ENCODE results near the gene HSCB. TPM values are rescaled to one million over a fixed set of nuclear protein-coding genes. Genes with fewer than 3 reads are reported as not detected.
"Not testable (repeated sequence)": the region's sequence is repeated elsewhere in the genome, so short reads cannot be mapped to it uniquely, and the experiment has no call there.

HSCB gene
- total RNA-seq, 1 experiment from 2014 or later, result 22.5 TPM

GRCh38 chr22:28737701-28738100 is 4.1 kb upstream of the HSCB start:
- H3K27me3 ChIP-seq (replicated peaks; ENCODE audit: insufficient read depth, low read depth, low read length, poor library complexity), result no peaks in the 10 kb centered on the region
- no peak for DNase-seq (ENCODE audit: low spot score)
- H3K9me3 ChIP-seq (ENCODE audit: low read depth, low read length, poor library complexity, severe bottlenecking), result no peaks in the 10 kb centered on the region
- no peak for TF ChIP-seq EZH2 (IDR thresholded peaks at IDR 0.05; ENCODE audit: borderline replicate concordance, low read depth, low read length, poor library complexity, severe bottlenecking)
- no peak for TF ChIP-seq CTCF (conservative IDR thresholded peaks at IDR 0.05; ENCODE audit: low read depth, low read length)
- ChIA-PET POLR2A (ENCODE audit: low non-redundant PET) (no interaction called here), CTCF (no interaction called here)
- peaks cover under 1% of the 10 kb centered on the region for H3K4me1 ChIP-seq (ENCODE audit: insufficient read depth, low read length, poor library complexity, severe bottlenecking)
- no peak overlapping the region for H3K27ac ChIP-seq (ENCODE audit: low read depth, low read length, poor library complexity, severe bottlenecking)
- peaks cover 18% of the 10 kb centered on the region for H3K36me3 ChIP-seq (ENCODE audit: insufficient read depth, low read length, poor library complexity, severe bottlenecking)
- BruUV-seq (replicated peaks), result no TSS peak
- intact Hi-C loops (cut with micrococcal nuclease; ENCODE audit: unreplicated experiment), result no loop called here
- no peak overlapping the region for H3K4me3 ChIP-seq (ENCODE audit: low read depth, low read length, poor library complexity, severe bottlenecking)

GRCh38 chr22:28738876-28739275 is 3.0 kb upstream of the HSCB start:
- H3K9me3 ChIP-seq (ENCODE audit: low read depth, low read length, poor library complexity, severe bottlenecking); H3K4me1 ChIP-seq (ENCODE audit: insufficient read depth, low read length, poor library complexity, severe bottlenecking); POLR2A ChIA-PET (ENCODE audit: low non-redundant PET); DNase-seq (ENCODE audit: low spot score); BruUV-seq (replicated peaks); CTCF ChIA-PET; H3K27ac ChIP-seq (ENCODE audit: low read depth, low read length, poor library complexity, severe bottlenecking); intact Hi-C loops (cut with micrococcal nuclease; ENCODE audit: unreplicated experiment); H3K4me3 ChIP-seq (ENCODE audit: low read depth, low read length, poor library complexity, severe bottlenecking); H3K27me3 ChIP-seq (replicated peaks; ENCODE audit: insufficient read depth, low read depth, low read length, poor library complexity): not testable (repeated sequence)
- H3K36me3 ChIP-seq (ENCODE audit: insufficient read depth, low read length, poor library complexity, severe bottlenecking), result peaks cover 13% of the 10 kb centered on the region

- POLR2A ChIA-PET (ENCODE audit: low non-redundant PET), result interaction anchor here (0.6 kb wide), 1 partner anchor 16 kb away, joined by 3 read pairs; no protein-coding TSS in a partner anchor
- TSS peak; percentile 85 for BruUV-seq (replicated peaks)
- Histone ChIP-seq H3K36me3 (ENCODE audit: insufficient read depth, low read length, poor library complexity, severe bottlenecking) (peaks cover 31% of the 10 kb centered on the region), H3K27me3 (replicated peaks; ENCODE audit: insufficient read depth, low read depth, low read length, poor library complexity) (no peaks in the 10 kb centered on the region), H3K4me1 (ENCODE audit: insufficient read depth, low read length, poor library complexity, severe bottlenecking) (peaks cover 7% of the 10 kb centered on the region), H3K27ac (ENCODE audit: low read depth, low read length, poor library complexity, severe bottlenecking) (peak overlapping the region; percentile 94), H3K4me3 (ENCODE audit: low read depth, low read length, poor library complexity, severe bottlenecking) (peak overlapping the region; percentile 79), H3K9me3 (ENCODE audit: low read depth, low read length, poor library complexity, severe bottlenecking) (no peaks in the 10 kb centered on the region)
- TF ChIP-seq EZH2 (IDR thresholded peaks at IDR 0.05; ENCODE audit: borderline replicate concordance, low read depth, low read length, poor library complexity, severe bottlenecking), result no peak
- TF ChIP-seq CTCF (conservative IDR thresholded peaks at IDR 0.05; ENCODE audit: low read depth, low read length), result no peak
- DNase-seq (ENCODE audit: low spot score), result no peak
- intact Hi-C loops (cut with micrococcal nuclease; ENCODE audit: unreplicated experiment), result no loop called here
- CTCF ChIA-PET, result no interaction called here
Measured at GRCh38 chr22:28741200-28741784, 547 bp upstream of the HSCB start.

- peak overlapping the region; percentile 94 for H3K27ac ChIP-seq (ENCODE audit: low read depth, low read length, poor library complexity, severe bottlenecking)
- BruUV-seq (replicated peaks), result no TSS peak
- no peaks in the 10 kb centered on the region for H3K27me3 ChIP-seq (replicated peaks; ENCODE audit: insufficient read depth, low read depth, low read length, poor library complexity)
- CTCF ChIA-PET, result no interaction called here
- H3K4me1 ChIP-seq (ENCODE audit: insufficient read depth, low read length, poor library complexity, severe bottlenecking), result peaks cover 7% of the 10 kb centered on the region
- intact Hi-C loops (cut with micrococcal nuclease; ENCODE audit: unreplicated experiment), result loop anchor here (1.0 kb wide), 1 partner anchor 31 kb away; no protein-coding TSS in a partner anchor
- TF ChIP-seq CTCF (conservative IDR thresholded peaks at IDR 0.05; ENCODE audit: low read depth, low read length) (no peak), EZH2 (IDR thresholded peaks at IDR 0.05; ENCODE audit: borderline replicate concordance, low read depth, low read length, poor library complexity, severe bottlenecking) (no peak)
- H3K9me3 ChIP-seq (ENCODE audit: low read depth, low read length, poor library complexity, severe bottlenecking), result no peaks in the 10 kb centered on the region
- POLR2A ChIA-PET (ENCODE audit: low non-redundant PET), result no interaction called here
- H3K36me3 ChIP-seq (ENCODE audit: insufficient read depth, low read length, poor library complexity, severe bottlenecking), result peaks cover 42% of the 10 kb centered on the region
- DNase-seq (ENCODE audit: low spot score), result no peak
- H3K4me3 ChIP-seq (ENCODE audit: low read depth, low read length, poor library complexity, severe bottlenecking), result peak overlapping the region; percentile 79
Measured at GRCh38 chr22:28742562-28742962, 723 bp downstream of the HSCB start.
